ENCODE results near the gene CARMIL3. TPM values are rescaled to one million over a fixed set of nuclear protein-coding genes. Genes with fewer than 3 reads are reported as not detected.

The CARMIL3 gene
- total RNA-seq, 4 donors from 2014 or later, result 0.17 to 0.33 (median 0.22) TPM; not detected in 1

GRCh38 chr14:24064856-24065255 lies 13.0 kb downstream of the CARMIL3 start:
- no peak for TF ChIP-seq CTCF (IDR thresholded peaks at IDR 0.05; ENCODE audit: low read depth)

- no peak for TF ChIP-seq CTCF (IDR thresholded peaks at IDR 0.05; ENCODE audit: low read depth)
These were observed 13.6 kb downstream of the CARMIL3 start for GRCh38 chr14:24065408-24065807.

DNA sequence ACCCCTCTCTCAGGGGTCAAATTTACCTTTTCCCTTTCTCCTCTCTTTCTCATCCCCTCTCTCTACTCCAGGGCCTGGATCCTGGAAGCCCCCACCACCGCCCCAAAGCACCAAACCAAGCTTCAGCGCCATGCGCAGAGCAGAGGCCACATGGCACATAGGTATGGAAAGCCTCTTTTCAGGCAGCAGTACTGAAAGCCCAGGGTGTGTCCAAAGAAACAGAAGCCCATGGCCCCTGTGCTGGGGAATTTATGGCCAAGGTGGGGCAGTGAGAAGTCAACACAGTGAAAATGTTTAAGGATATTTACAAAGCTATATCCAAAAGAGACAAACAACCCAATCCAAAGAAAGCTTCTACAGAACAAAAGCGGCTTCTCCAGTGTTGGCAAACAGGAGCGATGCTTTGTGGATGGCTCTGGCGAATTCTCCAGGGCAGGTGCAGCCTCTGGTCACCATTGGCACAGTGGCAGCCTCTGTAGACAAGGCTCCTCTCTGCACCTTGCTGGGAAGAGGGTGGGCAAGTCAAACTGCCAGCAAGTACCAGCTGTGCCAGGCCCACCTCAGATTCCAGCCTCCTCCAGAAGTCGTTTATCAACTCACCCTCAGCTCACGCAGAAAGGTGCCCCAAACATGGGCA lies 14.8 kb downstream of the CARMIL3 start:
- TF ChIP-seq CTCF (IDR thresholded peaks at IDR 0.05; ENCODE audit: low read depth), result no peak

DNA sequence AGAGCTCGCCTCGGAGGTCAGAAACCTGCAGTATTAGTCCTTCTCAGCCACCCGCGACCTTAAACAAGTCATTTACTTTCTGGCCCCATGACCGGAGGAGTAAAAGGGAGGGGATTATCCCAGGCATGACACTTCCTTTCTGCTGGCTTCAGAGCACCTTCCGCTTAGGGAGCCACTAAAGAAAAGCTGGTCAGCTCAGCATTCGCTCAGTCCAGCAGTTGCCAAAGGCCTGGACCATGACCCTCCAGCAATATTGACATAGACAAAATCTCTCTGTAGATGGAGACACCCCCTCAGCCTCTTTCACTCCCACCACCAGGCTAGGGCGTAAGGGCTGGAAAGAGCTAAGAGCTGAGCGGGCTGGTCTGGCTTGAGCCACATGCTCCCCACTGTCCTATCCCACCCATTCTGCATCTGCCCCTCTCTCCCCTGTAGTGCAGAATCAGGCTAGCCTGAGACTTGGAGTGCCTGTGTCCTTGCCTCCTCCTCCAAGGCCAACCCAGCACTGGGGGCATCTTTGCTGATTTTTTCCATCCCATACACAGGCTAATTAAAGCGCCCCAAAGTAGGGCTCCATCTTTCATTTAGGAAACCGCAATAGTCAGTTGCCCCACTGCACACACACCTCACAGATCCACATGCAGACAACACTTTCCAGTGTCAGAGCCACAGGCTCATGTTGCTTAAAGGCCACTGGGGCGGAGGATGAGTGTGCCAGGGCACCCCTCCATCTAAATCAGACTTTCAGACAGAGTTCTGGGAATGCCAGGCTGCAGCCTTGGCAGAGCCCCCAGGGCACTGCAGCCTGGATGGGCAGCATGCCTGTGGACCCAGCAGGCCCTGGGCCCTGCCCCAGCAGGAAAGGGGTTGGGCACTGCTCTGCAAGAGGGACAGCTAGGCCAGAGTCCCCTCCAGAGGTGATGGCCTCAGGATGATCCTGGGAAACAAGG lies 15.6 kb downstream of the CARMIL3 start:
- no peak for TF ChIP-seq CTCF (IDR thresholded peaks at IDR 0.05; ENCODE audit: low read depth)

- TF ChIP-seq CTCF (IDR thresholded peaks at IDR 0.05; ENCODE audit: low read depth), result no peak
These were observed 17.1 kb downstream of the CARMIL3 start for GRCh38 chr14:24068711-24069410.

DNA sequence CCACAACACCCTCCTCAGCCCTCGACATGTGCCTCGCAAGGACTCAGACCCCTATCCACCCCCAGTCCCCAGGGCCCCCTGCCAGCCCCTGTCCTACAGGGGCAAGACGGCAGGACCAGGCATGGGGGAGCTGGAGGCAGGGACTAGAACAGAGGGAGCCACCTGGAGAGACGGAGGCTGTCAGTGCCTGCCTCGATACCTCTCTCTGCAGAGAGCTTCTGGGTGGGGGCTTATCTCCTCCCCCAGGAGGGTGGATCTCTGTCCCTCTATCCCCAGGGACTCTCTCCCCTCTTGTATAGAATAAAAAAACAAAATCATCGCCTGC lies 17.6 kb downstream of the CARMIL3 start:
- no peak for TF ChIP-seq CTCF (IDR thresholded peaks at IDR 0.05; ENCODE audit: low read depth)
